KMS-11 (cell line): ENCODE measurements around the gene CACFD1.

ENCODE experiments used
- H2AFZ ChIP-seq: fragments of 200-600 bp; sonication (generic); 2 replicates; pipeline ENCODE4 v1.6.1; 2016; ENCODE audit warnings: antibody characterized with exemption, mixed run types, low read depth
- H3K27ac ChIP-seq: fragments of 200-600 bp; sonication (generic); 2 replicates; pipeline ENCODE4 v1.6.1; 2016; ENCODE audit warnings: mild to moderate bottlenecking, mixed run types
- H3K27me3 ChIP-seq: fragments of 200-600 bp; sonication (generic); 2 replicates; pipeline ENCODE4 v1.6.1; 2017; ENCODE audit warnings: mild to moderate bottlenecking, low read depth, mixed run types, moderate library complexity; ENCODE audit not compliant: insufficient read depth
- H3K36me3 ChIP-seq: fragments of 200-600 bp; sonication (generic); 2 replicates; pipeline ENCODE4 v1.6.1; 2017; ENCODE audit warnings: mild to moderate bottlenecking, mixed run types; ENCODE audit not compliant: insufficient read depth
- H3K4me1 ChIP-seq: fragments of 200-600 bp; sonication (generic); 2 replicates; pipeline ENCODE4 v1.6.1; 2016; ENCODE audit warnings: mild to moderate bottlenecking, low read depth, mixed run types; ENCODE audit not compliant: poor library complexity, severe bottlenecking
- H3K4me2 ChIP-seq: fragments of 200-600 bp; sonication (generic); 2 replicates; pipeline ENCODE4 v1.7.0; 2016; ENCODE audit warnings: mild to moderate bottlenecking, mixed run types
- H3K4me3 ChIP-seq: fragments of 200-600 bp; sonication (generic); IDR thresholded peaks from 2 replicates; pipeline ENCODE4 v1.6.1; 2017; ENCODE audit warnings: low read depth, low read length, mixed read lengths; ENCODE audit not compliant: insufficient read depth
- H3K79me2 ChIP-seq: fragments of 200-600 bp; sonication (generic); 2 replicates; pipeline ENCODE4 v1.6.1; 2016; ENCODE audit warnings: low read depth, mixed run types; ENCODE audit not compliant: insufficient read depth
- H3K9ac ChIP-seq: fragments of 200-600 bp; sonication (generic); 2 replicates; pipeline ENCODE4 v1.6.1; 2016; ENCODE audit warnings: mild to moderate bottlenecking, mixed run types
- H4K20me1 ChIP-seq: fragments of 200-600 bp; sonication (generic); 2 replicates; pipeline ENCODE4 v1.6.1; 2016; ENCODE audit warnings: mild to moderate bottlenecking, mixed run types; ENCODE audit not compliant: insufficient read depth
- TF ChIP-seq, protein P1 (sequence below): fragments of 200-600 bp; sonication (generic); conservative IDR thresholded peaks from 2 replicates; pipeline ENCODE4 v1.6.1; 2017; ENCODE audit warnings: low read depth, mild to moderate bottlenecking, antibody characterized with exemption, low read length, moderate library complexity, mixed read lengths

CACFD1 gene

DNA sequence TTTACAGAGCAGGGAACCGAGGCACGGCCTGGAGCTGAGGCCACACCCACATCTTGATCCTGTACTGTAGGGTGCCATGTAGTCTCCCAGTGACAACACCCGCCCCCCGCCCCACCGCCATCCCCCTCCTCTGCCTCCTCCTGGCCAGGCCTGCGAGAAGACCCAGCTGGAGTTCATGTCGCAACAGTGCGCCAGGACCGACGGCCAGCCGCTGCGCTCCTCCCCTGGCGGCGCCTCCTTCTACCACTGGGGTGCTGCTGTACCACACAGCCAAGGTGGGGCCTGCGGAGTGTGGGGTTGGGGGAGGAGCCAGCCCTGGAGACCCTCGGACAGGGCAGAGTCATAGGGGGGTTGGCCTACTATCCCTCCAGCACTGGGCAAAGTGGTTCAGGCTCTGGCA is 23.1 kb upstream of the CACFD1 start:
- H4K20me1 ChIP-seq = no peaks in the 10 kb centered on the region
- no peaks in the 10 kb centered on the region for H3K4me1 ChIP-seq
- no peak overlapping the region for H3K4me3 ChIP-seq
- no peak overlapping the region for H3K27ac ChIP-seq
- H3K79me2 ChIP-seq = no peaks in the 10 kb centered on the region
- H3K36me3 ChIP-seq = no peaks in the 10 kb centered on the region
- no peak overlapping the region for H2AFZ ChIP-seq
- TF ChIP-seq, protein P1, sequence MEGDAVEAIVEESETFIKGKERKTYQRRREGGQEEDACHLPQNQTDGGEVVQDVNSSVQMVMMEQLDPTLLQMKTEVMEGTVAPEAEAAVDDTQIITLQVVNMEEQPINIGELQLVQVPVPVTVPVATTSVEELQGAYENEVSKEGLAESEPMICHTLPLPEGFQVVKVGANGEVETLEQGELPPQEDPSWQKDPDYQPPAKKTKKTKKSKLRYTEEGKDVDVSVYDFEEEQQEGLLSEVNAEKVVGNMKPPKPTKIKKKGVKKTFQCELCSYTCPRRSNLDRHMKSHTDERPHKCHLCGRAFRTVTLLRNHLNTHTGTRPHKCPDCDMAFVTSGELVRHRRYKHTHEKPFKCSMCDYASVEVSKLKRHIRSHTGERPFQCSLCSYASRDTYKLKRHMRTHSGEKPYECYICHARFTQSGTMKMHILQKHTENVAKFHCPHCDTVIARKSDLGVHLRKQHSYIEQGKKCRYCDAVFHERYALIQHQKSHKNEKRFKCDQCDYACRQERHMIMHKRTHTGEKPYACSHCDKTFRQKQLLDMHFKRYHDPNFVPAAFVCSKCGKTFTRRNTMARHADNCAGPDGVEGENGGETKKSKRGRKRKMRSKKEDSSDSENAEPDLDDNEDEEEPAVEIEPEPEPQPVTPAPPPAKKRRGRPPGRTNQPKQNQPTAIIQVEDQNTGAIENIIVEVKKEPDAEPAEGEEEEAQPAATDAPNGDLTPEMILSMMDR = no peak
- H3K9ac ChIP-seq = no peak overlapping the region
- H3K4me2 ChIP-seq = no peak overlapping the region
- peaks cover 89% of the 10 kb centered on the region for H3K27me3 ChIP-seq

DNA sequence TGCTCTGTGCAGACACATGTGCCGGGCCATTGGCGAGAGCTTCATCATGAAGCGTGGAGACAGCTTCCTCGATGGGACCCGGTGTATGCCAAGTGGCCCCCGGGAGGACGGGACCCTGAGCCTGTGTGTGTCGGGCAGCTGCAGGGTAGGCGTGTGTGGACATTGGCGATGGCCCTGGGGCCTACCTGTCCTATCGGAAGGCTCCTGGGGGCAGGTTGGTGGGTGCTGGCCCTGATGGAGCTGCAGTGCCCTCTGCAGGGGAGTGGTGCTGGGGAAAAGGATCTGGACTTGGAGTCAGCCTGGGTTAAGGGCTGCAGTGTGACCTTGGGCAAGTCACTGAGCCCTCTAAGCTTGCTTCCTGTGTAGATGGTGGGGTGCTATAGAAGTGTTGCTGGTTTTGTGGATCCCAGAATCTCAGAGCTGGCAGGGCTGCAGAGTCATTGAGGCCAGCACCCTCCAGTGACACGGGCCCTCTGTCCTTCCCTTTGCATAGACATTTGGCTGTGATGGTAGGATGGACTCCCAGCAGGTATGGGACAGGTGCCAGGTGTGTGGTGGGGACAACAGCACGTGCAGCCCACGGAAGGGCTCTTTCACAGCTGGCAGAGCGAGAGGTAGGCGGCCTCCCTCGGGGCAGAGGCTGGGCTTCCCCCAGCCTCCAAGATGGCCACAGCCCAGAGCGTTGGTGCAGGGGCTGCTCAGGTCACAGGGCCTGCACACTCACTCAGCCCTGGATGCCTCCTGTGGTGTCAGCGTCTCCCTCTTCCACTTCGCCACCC is 21.8 kb upstream of the CACFD1 start:
- no peak overlapping the region for H2AFZ ChIP-seq
- H4K20me1 ChIP-seq = no peaks in the 10 kb centered on the region
- no peak overlapping the region for H3K9ac ChIP-seq
- no peak overlapping the region for H3K27ac ChIP-seq
- no peaks in the 10 kb centered on the region for H3K4me1 ChIP-seq
- H3K79me2 ChIP-seq = no peaks in the 10 kb centered on the region
- no peaks in the 10 kb centered on the region for H3K36me3 ChIP-seq
- peaks cover 94% of the 10 kb centered on the region for H3K27me3 ChIP-seq
- H3K4me2 ChIP-seq = no peak overlapping the region
- no peak overlapping the region for H3K4me3 ChIP-seq
- TF ChIP-seq, protein P1 = no peak

GRCh38 chr9:133439337-133439736 is 20.4 kb upstream of the CACFD1 start:
- Histone ChIP-seq H3K9ac (no peak overlapping the region), H3K79me2 (no peaks in the 10 kb centered on the region), H3K4me2 (no peak overlapping the region), H3K4me1 (no peaks in the 10 kb centered on the region), H3K36me3 (no peaks in the 10 kb centered on the region), H3K4me3 (no peak overlapping the region), H3K27me3 (peaks cover 100% of the 10 kb centered on the region), H2AFZ (no peak overlapping the region), H3K27ac (no peak overlapping the region), H4K20me1 (no peaks in the 10 kb centered on the region)
- TF ChIP-seq, protein P1 = no peak

DNA sequence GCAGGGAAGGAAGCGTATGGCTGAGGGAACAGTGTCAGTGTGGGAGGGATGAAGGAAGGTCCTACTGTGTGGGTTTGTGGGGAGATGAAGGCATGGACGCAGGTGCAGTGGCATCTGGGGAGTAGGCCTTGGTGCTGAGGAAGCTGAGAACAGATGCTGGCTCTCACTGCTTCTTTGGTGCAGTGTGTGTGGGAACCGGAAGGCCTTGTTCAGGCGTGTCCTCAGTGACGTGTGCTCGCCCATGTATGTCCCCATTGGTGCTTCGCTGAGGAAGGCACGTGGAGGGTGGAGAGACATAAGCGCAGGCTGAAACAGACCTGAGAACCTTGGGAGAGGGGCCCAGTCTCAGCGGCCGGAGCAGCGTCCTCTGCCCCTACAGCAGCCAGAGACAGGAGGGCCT is 18.9 kb upstream of the CACFD1 start:
- Histone ChIP-seq H3K27me3 (peaks cover 100% of the 10 kb centered on the region), H4K20me1 (no peaks in the 10 kb centered on the region), H3K4me1 (no peaks in the 10 kb centered on the region), H3K36me3 (no peaks in the 10 kb centered on the region), H3K27ac (no peak overlapping the region), H3K4me2 (no peak overlapping the region), H3K4me3 (no peak overlapping the region), H3K9ac (no peak overlapping the region), H2AFZ (no peak overlapping the region), H3K79me2 (no peaks in the 10 kb centered on the region)
- TF ChIP-seq, protein P1 = no peak
